IPS DF 6.9 (cell line): Measurements from ENCODE around the gene PARVB.
A peak's percentile ranks its signal among the peaks of the same experiment; 100 is the strongest.

Experiments
- DNase-seq: peaks from one replicate; pipeline ENCODE4 v3.0.0-alpha.2; 2013; ENCODE audit warnings: low read depth, low spot score
- H3K27ac ChIP-seq: one replicate; pipeline ENCODE4 v1.5.1; 2013; ENCODE audit warnings: low read length, control low read depth
- H3K27me3 ChIP-seq: 2 replicates; pipeline ENCODE4 v1.6.1; 2013; ENCODE audit warnings: mild to moderate bottlenecking, low read length; ENCODE audit not compliant: control insufficient read depth, insufficient read depth
- H3K36me3 ChIP-seq: 2 replicates; pipeline ENCODE4 v1.6.1; 2013; ENCODE audit warnings: low read length; ENCODE audit not compliant: control insufficient read depth, insufficient read depth
- H3K4me1 ChIP-seq: 2 replicates; pipeline ENCODE4 v1.6.1; 2013; ENCODE audit warnings: low read length; ENCODE audit not compliant: control insufficient read depth, insufficient read depth
- H3K4me3 ChIP-seq: 2 replicates; pipeline ENCODE4 v1.5.1; 2013; ENCODE audit warnings: mild to moderate bottlenecking, low read length
- H3K9me3 ChIP-seq: 2 replicates; pipeline ENCODE4 v1.6.1; 2013; ENCODE audit warnings: low read length, inconsistent platforms; ENCODE audit not compliant: control insufficient read depth, insufficient read depth
- WGBS: extraction: QIAGEN DNeasy Blood & Tissue Kit; methylation state at CpG from one replicate; pipeline ENCODE4 v1.1.7; 2013; ENCODE audit warnings: mixed read lengths, missing lambda C conversion rate; ENCODE audit not compliant: insufficient read length, insufficient coverage; 5-methylcytosine and 5-hydroxymethylcytosine counted together

The PARVB gene

GRCh38 chr22:43988960-43989359, 35.1 kb upstream of the PARVB start:
- Histone ChIP-seq H3K27ac (no peak overlapping the region), H3K4me3 (no peak overlapping the region), H3K9me3 (no peaks in the 10 kb centered on the region), H3K36me3 (peaks cover 15% of the 10 kb centered on the region; the same call in 1 of the 2 replicates), H3K27me3 (no peaks in the 10 kb centered on the region), H3K4me1 (no peaks in the 10 kb centered on the region; the same call in 1 of the 2 replicates)
- WGBS, result no CpG with 5 or more reads among the region's 10 CpGs
- no peak for DNase-seq

GRCh38 chr22:43990044-43990443, 34.1 kb upstream of the PARVB start:
- H3K4me1 ChIP-seq, result no peaks in the 10 kb centered on the region; the same call in 1 of the 2 replicates
- WGBS, result no CpG with 5 or more reads among the region's 13 CpGs
- no peak overlapping the region for H3K4me3 ChIP-seq
- peaks cover 16% of the 10 kb centered on the region; the same call in 1 of the 2 replicates for H3K36me3 ChIP-seq
- H3K27ac ChIP-seq, result no peak overlapping the region
- H3K9me3 ChIP-seq, result no peaks in the 10 kb centered on the region
- H3K27me3 ChIP-seq, result no peaks in the 10 kb centered on the region
- no peak for DNase-seq

- no peak overlapping the region for H3K27ac ChIP-seq
- no peaks in the 10 kb centered on the region for H3K9me3 ChIP-seq
- H3K4me1 ChIP-seq, result no peaks in the 10 kb centered on the region; the same call in 1 of the 2 replicates
- no peaks in the 10 kb centered on the region for H3K27me3 ChIP-seq
- DNase-seq, result no peak
- peaks cover 18% of the 10 kb centered on the region for H3K36me3 ChIP-seq
- WGBS, result no CpG with 5 or more reads among the region's 11 CpGs
- no peak overlapping the region for H3K4me3 ChIP-seq
Observed at GRCh38 chr22:43991316-43992020, 32.6 kb upstream of the PARVB start.

GRCh38 chr22:43992331-43992821, 31.7 kb upstream of the PARVB start:
- no peaks in the 10 kb centered on the region; the same call in 1 of the 2 replicates for H3K4me1 ChIP-seq
- H3K27me3 ChIP-seq, result no peaks in the 10 kb centered on the region
- no CpG with 5 or more reads among the region's 16 CpGs for WGBS
- no peak overlapping the region for H3K4me3 ChIP-seq
- no peak for DNase-seq
- no peak overlapping the region for H3K27ac ChIP-seq
- H3K36me3 ChIP-seq, result peaks cover 21% of the 10 kb centered on the region
- no peaks in the 10 kb centered on the region for H3K9me3 ChIP-seq

- H3K27ac ChIP-seq, result no peak overlapping the region
- DNase-seq, result peak; percentile 31
- H3K9me3 ChIP-seq, result no peaks in the 10 kb centered on the region
- H3K36me3 ChIP-seq, result peaks cover 21% of the 10 kb centered on the region
- no CpG with 5 or more reads among the region's 20 CpGs for WGBS
- no peaks in the 10 kb centered on the region for H3K27me3 ChIP-seq
- no peak overlapping the region for H3K4me3 ChIP-seq
- no peaks in the 10 kb centered on the region; the same call in 1 of the 2 replicates for H3K4me1 ChIP-seq
Observed at GRCh38 chr22:43993072-43993760, 30.9 kb upstream of the PARVB start.

GRCh38 chr22:43994006-43994405, 30.1 kb upstream of the PARVB start:
- no peak overlapping the region for H3K27ac ChIP-seq
- peaks cover 22% of the 10 kb centered on the region for H3K36me3 ChIP-seq
- H3K27me3 ChIP-seq, result no peaks in the 10 kb centered on the region
- WGBS, result no CpG with 5 or more reads among the region's 11 CpGs
- no peaks in the 10 kb centered on the region; the same call in 1 of the 2 replicates for H3K4me1 ChIP-seq
- no peak for DNase-seq
- no peak overlapping the region for H3K4me3 ChIP-seq
- H3K9me3 ChIP-seq, result no peaks in the 10 kb centered on the region

- no peak for DNase-seq
- H3K4me3 ChIP-seq, result no peak overlapping the region
- H3K4me1 ChIP-seq, result no peaks in the 10 kb centered on the region; the same call in 1 of the 2 replicates
- no peaks in the 10 kb centered on the region for H3K27me3 ChIP-seq
- H3K27ac ChIP-seq, result no peak overlapping the region
- H3K9me3 ChIP-seq, result no peaks in the 10 kb centered on the region
- H3K36me3 ChIP-seq, result peaks cover 22% of the 10 kb centered on the region
- no CpG with 5 or more reads among the region's 9 CpGs for WGBS
Observed at GRCh38 chr22:43994416-43994815, 29.7 kb upstream of the PARVB start.

GRCh38 chr22:43995057-43995685, 28.9 kb upstream of the PARVB start:
- Histone ChIP-seq H3K9me3 (no peaks in the 10 kb centered on the region), H3K4me3 (no peak overlapping the region), H3K36me3 (peaks cover 22% of the 10 kb centered on the region), H3K27me3 (no peaks in the 10 kb centered on the region), H3K27ac (no peak overlapping the region), H3K4me1 (no peaks in the 10 kb centered on the region; the same call in 1 of the 2 replicates)
- no CpG with 5 or more reads among the region's 15 CpGs for WGBS
- no peak for DNase-seq

- no peaks in the 10 kb centered on the region; the same call in 1 of the 2 replicates for H3K4me1 ChIP-seq
- no CpG with 5 or more reads among the region's 10 CpGs for WGBS
- H3K4me3 ChIP-seq, result no peak overlapping the region
- DNase-seq, result no peak
- no peaks in the 10 kb centered on the region for H3K9me3 ChIP-seq
- peaks cover 22% of the 10 kb centered on the region for H3K36me3 ChIP-seq
- no peaks in the 10 kb centered on the region for H3K27me3 ChIP-seq
- H3K27ac ChIP-seq, result no peak overlapping the region
Observed at GRCh38 chr22:43995798-43996169, 28.3 kb upstream of the PARVB start.

- Histone ChIP-seq H3K9me3 (no peaks in the 10 kb centered on the region), H3K27ac (no peak overlapping the region), H3K4me3 (no peak overlapping the region), H3K27me3 (no peaks in the 10 kb centered on the region), H3K36me3 (peaks cover 22% of the 10 kb centered on the region), H3K4me1 (no peaks in the 10 kb centered on the region; the same call in 1 of the 2 replicates)
- DNase-seq, result no peak
- no CpG with 5 or more reads among the region's 45 CpGs for WGBS
Observed at GRCh38 chr22:43996170-43996980, 27.7 kb upstream of the PARVB start.
